Activated T-cell treated with anti-CD3 and anti-CD28 coated beads for 1 hour (primary cell): Measurements from ENCODE around the gene AP3D1.
A peak's percentile ranks its signal among the peaks of the same experiment; 100 is the strongest.

ENCODE experiments used
- DNase-seq: peaks from one replicate; pipeline ENCODE4 v3.0.0-alpha.2; 2020; ENCODE audit warnings: low read depth

The AP3D1 gene

DNA sequence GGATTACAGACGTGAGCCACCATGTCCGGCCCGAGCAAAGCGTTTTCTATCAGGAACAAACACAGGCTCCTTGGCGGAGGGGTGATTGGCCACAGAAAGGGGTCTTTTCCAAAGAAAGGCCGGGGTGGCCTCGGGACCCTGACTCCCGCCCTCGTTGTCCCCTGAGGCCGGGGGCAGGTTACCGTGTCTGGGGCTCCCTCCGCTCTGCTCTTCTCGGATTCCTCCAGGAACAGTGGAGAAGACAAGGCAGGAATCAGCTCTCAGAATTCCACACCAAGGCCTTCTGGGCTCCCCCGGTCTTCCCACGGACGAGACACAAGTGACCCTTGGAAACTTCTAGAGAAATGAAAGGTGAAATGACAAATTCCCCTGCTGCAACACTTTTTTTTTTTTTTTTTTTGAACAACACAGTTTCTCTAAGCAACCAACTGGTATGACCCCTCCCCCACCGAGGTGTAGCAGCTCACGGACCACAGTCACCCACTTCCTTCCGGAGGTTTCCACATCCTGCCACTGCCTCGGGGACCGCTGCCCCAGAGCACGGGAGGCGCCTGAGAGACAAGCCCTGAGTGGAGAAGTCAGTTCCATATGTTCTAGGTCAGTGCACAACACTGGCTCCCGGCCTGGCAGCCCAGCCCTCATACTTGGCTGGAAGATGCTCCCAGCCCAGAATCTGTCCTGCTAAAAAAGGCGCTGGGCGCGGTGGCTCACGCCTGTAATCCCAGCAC lies 66.2 kb downstream of the AP3D1 start:
- DNase-seq, result peak; percentile 87

DNA sequence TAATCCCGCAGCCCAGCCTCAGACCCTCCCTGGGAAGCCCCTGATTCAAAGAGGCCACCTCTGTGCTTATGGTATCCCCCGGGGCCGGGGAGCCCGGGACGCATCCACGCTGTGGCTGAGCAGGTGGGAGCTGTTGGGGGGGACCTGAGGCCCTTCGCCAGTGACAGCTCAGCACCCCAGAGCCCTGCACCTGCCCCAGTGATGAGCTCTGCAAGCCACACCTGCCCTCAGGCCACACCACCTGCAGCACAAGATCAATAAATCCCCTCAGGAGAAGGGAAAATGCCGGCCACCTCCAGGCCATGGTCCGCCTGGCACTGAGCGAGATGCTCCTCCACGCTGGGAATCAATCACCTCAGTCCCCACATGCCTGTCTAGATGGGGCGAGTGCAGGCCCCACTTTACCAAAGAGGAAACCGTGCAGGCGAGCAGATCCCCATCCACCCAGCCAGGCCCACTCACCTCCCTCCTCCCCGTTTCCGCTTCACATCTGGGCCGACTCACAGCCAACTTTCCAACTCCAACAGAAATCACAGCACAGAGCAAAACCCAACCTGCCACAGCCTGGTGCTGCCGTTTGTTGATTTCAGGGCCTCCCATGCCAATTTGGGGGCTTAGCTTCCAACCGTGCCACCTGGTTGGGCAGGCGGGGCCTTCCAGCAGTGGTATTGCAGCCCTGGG lies 68.1 kb downstream of the AP3D1 start:
- DNase-seq, result peak; percentile 55

DNA sequence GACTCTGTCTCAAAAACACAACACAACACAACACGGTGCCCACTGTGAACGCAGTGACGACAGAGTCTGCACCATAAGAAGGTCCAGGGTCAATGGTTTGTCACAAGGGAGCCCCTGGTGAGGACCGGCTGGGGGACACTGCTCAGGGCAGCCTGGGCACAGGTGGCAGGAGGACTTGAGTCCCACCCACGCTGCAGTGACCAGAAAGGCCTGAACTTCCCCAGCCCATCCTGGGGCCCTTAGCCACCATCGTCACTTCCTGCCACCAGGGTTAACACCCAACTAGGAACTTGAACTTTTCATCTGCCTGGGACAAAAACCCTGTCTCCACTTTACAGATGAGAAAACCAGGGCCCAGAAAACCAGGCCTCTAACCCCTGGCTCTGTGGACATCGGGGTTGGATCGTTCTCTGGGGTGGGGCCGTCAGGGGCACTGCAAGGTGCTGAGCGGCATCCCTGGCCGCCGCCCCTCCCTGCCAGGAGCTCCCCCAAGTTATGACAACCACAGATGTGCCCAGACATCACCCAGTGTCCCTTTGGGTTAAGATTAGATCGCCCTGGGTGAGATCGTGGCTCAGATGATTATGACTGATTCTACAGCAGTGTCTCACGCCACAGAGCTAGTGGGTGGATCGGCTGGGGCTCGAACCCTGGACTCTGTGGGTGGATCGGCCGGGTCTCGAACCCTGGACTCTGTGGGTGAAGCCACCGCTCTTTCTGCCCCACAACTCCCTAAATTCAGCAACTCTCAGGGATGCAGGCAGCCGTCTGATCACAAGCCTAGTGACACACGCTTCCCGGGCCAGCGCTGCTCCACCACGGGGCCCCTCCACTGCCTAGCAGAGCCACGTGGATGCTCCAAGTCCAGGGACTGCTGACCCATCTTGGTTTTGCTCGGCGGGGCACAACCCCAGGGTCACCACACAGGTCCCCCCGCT lies 69.2 kb downstream of the AP3D1 start:
- no peak for DNase-seq

DNA sequence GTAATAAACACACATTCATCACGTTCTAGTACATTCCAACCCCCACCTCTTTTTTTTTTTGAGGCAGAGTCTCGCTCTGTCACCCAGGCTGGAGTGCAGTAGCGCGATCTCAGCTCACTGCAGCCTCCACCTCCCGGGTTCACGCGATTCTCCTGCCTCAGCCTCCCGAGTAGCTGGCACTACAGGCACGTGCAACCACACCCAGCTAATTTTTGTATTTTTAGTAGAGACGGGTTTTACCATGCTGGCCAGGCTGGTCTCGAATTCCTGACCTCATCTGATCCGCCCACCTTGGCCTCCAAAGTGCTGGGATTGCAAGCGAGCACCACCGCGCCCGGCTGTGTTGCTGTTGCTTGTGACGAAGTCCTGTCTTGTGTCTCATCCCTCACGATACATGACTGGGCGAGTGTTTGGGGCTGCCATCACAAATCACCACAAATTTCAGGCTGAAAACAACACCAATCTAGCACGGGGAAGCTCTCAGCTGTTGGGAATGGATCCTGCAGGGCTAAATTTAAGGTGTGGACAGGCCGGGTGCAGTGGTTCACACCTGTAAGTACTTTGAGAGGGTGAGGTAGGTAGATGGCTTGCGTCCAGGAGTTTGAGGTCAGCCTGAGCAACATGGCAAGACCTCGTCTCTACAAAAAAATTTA lies 70.9 kb downstream of the AP3D1 start:
- no peak for DNase-seq

DNA sequence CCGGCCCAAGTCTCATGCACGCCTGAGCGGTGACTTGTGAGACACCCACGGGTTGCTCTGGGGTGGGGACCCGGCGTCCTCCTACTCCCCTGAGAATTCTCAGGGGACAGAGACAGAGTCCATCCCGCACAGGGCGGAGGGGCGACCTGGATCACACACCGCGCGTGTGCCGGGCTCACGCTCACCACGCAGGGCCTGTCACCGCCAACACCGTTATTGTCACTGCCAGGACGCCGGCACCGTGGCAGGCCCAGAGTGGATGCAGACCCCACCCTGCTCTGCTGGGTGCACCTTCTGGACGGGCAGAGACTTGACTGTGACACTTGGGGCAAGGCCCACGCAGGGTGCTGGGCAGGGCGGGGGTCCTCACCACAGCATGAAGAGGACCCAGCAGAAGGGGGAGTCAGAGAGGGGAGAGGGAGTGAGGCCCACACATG lies 71.5 kb downstream of the AP3D1 start:
- DNase-seq, result no peak

- no peak for DNase-seq
Observed at GRCh38 chr19:2079076-2079864, 72.1 kb downstream of the AP3D1 start.

DNA sequence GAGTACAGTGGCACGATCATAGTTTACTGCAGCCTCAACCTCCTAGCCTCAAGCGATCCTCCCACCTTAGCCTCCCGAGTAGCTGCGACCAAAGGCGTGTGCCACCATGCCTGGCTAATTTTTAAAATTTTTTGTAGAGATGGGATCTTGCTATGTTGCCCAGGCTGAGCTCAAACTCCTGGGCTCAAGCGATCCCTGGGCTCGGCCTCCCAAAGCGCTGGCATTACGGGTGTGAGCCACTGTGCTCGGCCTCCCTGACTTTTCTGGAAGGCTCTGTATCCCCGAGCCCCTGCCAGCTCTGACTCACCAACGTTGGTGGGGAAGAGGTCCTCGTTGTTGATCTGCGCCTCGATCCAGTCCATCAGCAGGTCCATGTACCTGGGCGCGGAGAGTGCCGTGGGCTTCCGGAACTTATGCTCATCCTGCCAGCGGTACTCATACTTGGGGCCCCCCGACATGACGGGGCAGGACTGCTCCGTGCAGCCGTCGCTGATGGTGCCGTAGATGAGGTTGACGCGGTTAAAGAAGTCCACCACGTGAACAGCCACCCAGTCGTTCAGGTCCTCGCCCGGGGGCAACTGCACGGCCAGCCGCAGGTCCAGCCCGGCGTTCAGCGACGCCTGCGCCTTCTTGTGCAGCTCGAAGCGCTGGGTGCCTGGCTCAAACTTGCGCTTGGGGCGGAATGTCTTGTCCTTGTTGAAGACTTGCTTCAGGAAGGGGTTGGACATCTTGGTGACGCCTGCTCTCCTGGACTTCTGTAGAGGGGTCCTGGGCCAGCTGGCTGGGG lies 73.3 kb downstream of the AP3D1 start:
- DNase-seq, result no peak

DNA sequence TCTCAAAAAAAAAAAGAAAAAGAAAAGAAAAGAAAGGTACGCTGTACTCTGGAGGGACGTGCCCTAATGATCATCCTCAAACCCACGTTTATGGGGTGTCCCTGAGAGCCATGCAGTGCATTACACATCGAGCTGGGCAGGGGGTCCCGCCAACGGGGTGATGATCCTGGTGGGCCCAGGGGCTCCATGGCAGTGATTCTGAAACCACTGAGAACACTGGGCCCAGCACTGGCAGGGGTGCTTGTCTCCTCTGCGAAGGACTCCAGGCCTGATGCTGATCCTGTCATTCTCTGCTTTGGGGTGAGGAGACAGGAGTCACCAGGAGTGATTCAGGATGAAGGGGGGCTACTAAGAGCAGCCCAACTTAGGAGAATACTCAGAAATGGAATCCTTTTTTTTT lies 74.0 kb downstream of the AP3D1 start:
- no peak for DNase-seq

DNA sequence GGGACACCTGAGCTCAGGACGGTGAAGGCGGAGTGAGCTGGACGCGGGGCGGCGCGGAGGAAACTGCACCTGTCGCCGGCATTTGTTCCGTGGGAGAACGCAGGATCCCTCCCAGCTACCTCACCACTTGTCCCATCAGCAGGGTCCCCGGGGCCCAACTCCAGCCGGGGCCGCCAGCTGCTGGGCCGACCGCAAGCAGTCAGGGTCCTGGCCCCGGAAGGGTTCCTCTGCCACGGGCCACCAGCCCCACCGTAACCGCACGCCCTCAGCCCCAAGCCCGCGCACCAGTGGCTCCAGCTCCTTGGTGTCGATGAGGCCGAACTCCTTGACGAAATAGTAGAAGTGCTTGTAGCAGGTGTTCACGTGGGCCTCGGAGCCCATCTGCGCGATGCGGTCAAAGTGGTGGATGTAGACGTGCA lies 74.8 kb downstream of the AP3D1 start:
- no peak for DNase-seq

DNA sequence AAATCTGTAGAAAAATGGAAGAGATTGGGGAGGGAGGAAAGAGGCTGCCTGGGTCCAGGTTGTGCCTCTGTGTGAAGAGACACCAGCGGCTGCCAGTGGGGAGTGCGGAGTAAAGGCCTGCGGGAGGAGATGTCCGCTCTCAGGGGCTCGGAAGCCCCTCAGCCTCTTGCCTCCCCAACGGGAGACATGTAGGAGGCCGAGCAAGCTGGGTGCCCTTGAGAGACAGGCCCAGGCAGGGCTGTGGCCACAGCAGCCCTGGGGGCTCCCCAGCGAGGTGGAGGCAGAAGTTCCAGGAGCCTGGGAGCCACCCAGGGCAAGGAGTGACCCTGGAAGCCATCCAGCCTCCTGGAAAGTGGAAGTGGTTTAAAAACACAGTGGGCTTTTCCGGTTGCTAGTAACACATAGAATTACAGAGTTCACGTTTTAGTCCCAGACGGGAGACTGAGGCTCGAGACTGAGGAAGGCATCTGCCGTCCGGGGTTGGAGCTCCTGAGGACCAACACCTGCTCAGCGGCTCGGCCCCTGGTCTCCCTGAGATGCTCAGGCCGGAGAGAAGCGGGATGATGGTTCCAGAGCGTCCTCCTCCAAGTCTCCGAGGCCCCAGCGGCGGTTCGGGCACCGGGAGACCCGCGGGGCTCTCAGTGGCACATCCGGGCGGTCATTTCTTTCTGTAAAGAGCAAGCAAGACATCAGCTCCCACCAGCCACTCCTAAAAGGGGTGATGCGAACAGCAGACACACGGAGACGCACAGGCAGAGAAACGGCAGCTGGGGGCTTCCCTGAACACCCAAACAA lies 78.4 kb downstream of the AP3D1 start:
- no peak for DNase-seq

- no peak for DNase-seq
Observed at GRCh38 chr19:2070986-2071673, 80.2 kb downstream of the AP3D1 start.

DNA sequence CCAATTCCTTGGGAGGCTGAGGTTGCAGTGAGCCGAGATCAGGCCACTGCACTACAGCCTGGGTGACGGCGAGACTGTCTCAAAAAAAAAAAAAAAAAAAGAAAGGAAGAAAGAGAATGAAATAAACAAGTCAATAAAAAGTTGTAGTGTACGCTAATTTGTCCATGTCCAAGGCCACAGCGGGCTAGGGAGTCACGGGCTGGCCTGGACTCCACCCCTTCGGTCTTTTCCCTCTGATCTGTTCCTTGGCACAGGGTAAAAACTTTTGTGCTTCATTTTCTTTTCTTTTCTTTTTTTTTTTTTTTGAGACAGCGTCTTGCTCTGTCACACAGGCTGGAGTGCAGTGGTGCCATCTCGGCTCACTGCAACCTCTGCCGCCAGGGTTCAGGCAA lies 80.9 kb downstream of the AP3D1 start:
- DNase-seq, result no peak

GRCh38 chr19:2064788-2065524 lies 86.4 kb downstream of the AP3D1 start:
- no peak for DNase-seq

DNA sequence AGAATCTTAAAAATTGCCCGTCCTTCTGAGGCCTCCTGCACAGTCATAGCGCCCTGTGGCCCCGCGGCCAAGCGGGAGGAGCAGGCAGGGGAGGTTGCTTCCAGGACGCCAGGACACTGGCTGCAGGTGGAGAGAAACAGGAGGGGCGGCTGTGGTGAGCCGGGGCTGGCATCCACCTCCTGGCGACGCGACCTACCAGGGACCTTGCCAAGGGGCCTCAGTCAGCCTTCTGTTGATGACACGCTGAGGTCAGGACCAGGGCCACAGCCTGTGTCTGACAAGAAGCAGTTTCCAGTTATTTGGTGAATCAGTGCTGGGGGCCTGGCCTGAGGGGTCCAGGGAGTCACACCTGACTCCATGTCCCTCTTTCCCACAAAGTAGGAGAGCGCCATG lies 87.0 kb downstream of the AP3D1 start:
- DNase-seq, result no peak

DNA sequence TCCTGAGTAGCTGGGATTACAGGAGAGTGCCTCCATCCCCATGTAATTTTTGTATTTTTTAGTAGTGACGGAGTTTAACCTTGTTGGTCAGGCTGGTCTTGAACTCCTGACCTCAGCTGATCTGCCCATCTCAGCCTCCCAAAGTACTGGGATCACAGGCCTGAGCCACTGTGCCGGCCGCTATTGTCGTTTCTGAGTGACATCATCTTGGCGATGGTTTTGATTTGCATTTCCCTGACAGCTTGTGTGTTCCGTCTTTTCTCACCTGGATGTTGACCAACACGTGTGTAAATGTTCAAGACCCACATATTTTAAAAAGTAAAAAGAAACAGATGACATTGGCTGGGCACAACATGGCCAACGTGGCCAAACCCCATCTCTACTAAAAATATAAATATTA lies 87.5 kb downstream of the AP3D1 start:
- no peak for DNase-seq

- no peak for DNase-seq
Observed at GRCh38 chr19:2062770-2063169, 88.6 kb downstream of the AP3D1 start.

DNA sequence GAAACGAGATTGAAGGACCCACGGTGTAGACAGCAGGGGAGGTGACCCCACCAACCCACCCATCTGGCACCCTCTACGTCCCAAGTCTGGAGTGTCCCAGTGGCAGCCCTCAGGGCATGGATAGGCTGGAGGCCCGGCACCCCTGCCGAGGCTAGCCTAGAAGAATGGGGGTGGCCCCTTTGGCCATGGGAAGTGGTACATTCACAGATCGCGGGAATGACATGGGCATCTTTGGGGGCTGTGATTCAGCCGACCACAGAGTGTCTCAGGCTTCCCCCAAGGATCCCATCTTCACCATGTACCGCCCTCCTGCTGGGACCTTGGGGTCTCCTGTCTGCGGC lies 89.0 kb downstream of the AP3D1 start:
- DNase-seq, result no peak
